Central memory CD8-positive, alpha-beta T cell (primary cell): ENCODE results near the gene FLAD1.

Experiments
- ATAC-seq: fragments of 150-1000 bp; cut with Tn5 transposase; replicated peaks from 2 replicates; pipeline ENCODE4 v1.10.0; 2022; ENCODE audit warnings: mild to moderate bottlenecking, moderate FRiP score, moderate number of reproducible peaks; ENCODE audit not compliant: poor library complexity, severe bottlenecking; ENCODE audit errors: extremely low read depth
- DNase-seq, 2 donors: peaks; one replicate each; pipeline ENCODE4 v3.0.0; 2021; ENCODE audit warnings: low spot score in 2 of 2
- H3K27ac Mint-ChIP-seq: one replicate; pipeline ENCODE4 v1.8.0; 2022; ENCODE audit warnings: low read depth, mild to moderate bottlenecking, moderate library complexity, mixed read lengths
- H3K27me3 Mint-ChIP-seq: one replicate; pipeline ENCODE4 v1.8.0; 2022; ENCODE audit warnings: mixed read lengths
- H3K36me3 Mint-ChIP-seq: one replicate; pipeline ENCODE4 v1.8.0; 2022; ENCODE audit warnings: mild to moderate bottlenecking, moderate library complexity, mixed read lengths; ENCODE audit not compliant: insufficient read depth
- H3K4me1 Mint-ChIP-seq: one replicate; pipeline ENCODE4 v1.8.0; 2022; ENCODE audit warnings: mixed read lengths
- H3K4me3 Mint-ChIP-seq: one replicate; pipeline ENCODE4 v1.8.0; 2022; ENCODE audit warnings: mild to moderate bottlenecking, moderate library complexity, mixed read lengths
- H3K9me3 Mint-ChIP-seq: one replicate; pipeline ENCODE4 v1.8.0; 2022; ENCODE audit warnings: mixed read lengths

The FLAD1 gene

GRCh38 chr1:155029513-155030242 is 46.5 kb downstream of the FLAD1 start:
- no peak for DNase-seq
- H3K36me3 Mint-ChIP-seq, result peaks cover 1% of the 10 kb centered on the region
- no peaks in the 10 kb centered on the region for H3K4me1 Mint-ChIP-seq
- no peaks in the 10 kb centered on the region for H3K9me3 Mint-ChIP-seq
- H3K4me3 Mint-ChIP-seq, result no peak overlapping the region
- peaks cover 22% of the 10 kb centered on the region for H3K27me3 Mint-ChIP-seq
- H3K27ac Mint-ChIP-seq, result no peak overlapping the region
- ATAC-seq, result no peak

- DNase-seq (no peak), ATAC-seq (no peak)
- no peaks in the 10 kb centered on the region for H3K4me1 Mint-ChIP-seq
- H3K27ac Mint-ChIP-seq, result no peak overlapping the region
- peaks cover 22% of the 10 kb centered on the region for H3K27me3 Mint-ChIP-seq
- H3K36me3 Mint-ChIP-seq, result peaks cover 1% of the 10 kb centered on the region
- no peaks in the 10 kb centered on the region for H3K9me3 Mint-ChIP-seq
- no peak overlapping the region for H3K4me3 Mint-ChIP-seq
Measured at GRCh38 chr1:155030243-155030795, 47.2 kb downstream of the FLAD1 start.

DNA sequence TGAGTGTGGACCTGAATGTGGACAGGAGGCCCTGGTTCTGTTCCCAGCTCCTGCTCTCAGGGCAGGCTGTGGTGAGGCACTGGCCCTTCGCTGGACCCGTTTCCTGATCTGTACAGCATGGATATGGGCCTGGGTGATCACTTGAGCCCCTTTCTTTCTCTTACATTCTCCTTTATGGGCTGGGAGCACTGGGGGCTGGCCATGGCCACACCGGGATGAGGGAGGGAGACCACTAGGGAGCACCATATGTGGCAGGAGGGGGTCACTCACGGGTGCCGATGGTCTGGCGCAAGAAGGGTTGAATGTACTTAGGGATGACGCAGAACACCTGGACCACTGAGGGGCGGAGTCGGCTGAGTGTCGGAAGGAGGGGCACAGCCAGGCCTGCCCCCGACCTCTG is 47.8 kb downstream of the FLAD1 start:
- no peaks in the 10 kb centered on the region for H3K4me1 Mint-ChIP-seq

GRCh38 chr1:155032886-155033285 is 49.7 kb downstream of the FLAD1 start:
- Mint-ChIP-seq H3K27ac (no peak overlapping the region), H3K27me3 (peaks cover 27% of the 10 kb centered on the region), H3K4me1 (no peaks in the 10 kb centered on the region), H3K36me3 (peaks cover 1% of the 10 kb centered on the region), H3K9me3 (no peaks in the 10 kb centered on the region), H3K4me3 (no peak overlapping the region)
- ATAC-seq, result no peak
- no peak for DNase-seq

More for the DNA sequence above, 47.8 kb downstream of the FLAD1 start:
- no peak overlapping the region for H3K27ac Mint-ChIP-seq
- DNase-seq (no peak), ATAC-seq (no peak)
- H3K36me3 Mint-ChIP-seq, result peaks cover 1% of the 10 kb centered on the region
- H3K9me3 Mint-ChIP-seq, result no peaks in the 10 kb centered on the region
- H3K27me3 Mint-ChIP-seq, result peaks cover 22% of the 10 kb centered on the region
- no peak overlapping the region for H3K4me3 Mint-ChIP-seq

- DNase-seq (no peak), ATAC-seq (no peak)
- Mint-ChIP-seq H3K36me3 (peaks cover 1% of the 10 kb centered on the region), H3K4me3 (no peak within 1 kb of the TSS), H3K27me3 (peaks cover 32% of the 10 kb centered on the region), H3K27ac (no peak within 1 kb of the TSS), H3K9me3 (no peaks in the 10 kb centered on the region), H3K4me1 (no peaks in the 10 kb centered on the region)
Measured at GRCh38 chr1:155033524-155033923, 50.4 kb downstream of the FLAD1 start, which contains the start of the genes DCST1 and DCST2. TSS of gene DCST1 (plus strand) at chr1:155033824. CDS start at chr1:155034037, 213 bp downstream. TSS of gene DCST2 (minus strand) at chr1:155033781. CDS start at chr1:155033701, 80 bp downstream.

- no peak for DNase-seq
- Mint-ChIP-seq H3K27me3 (peaks cover 32% of the 10 kb centered on the region), H3K27ac (no peak overlapping the region), H3K36me3 (peaks cover 1% of the 10 kb centered on the region), H3K4me1 (no peaks in the 10 kb centered on the region), H3K4me3 (no peak overlapping the region), H3K9me3 (no peaks in the 10 kb centered on the region)
- no peak for ATAC-seq
Measured at GRCh38 chr1:155034318-155035208, 51.4 kb downstream of the FLAD1 start.

GRCh38 chr1:155035936-155036335 is 52.8 kb downstream of the FLAD1 start:
- H3K27ac Mint-ChIP-seq, result no peak overlapping the region
- peaks cover 31% of the 10 kb centered on the region for H3K27me3 Mint-ChIP-seq
- H3K9me3 Mint-ChIP-seq, result no peaks in the 10 kb centered on the region
- no peaks in the 10 kb centered on the region for H3K4me1 Mint-ChIP-seq
- ATAC-seq (no peak), DNase-seq (no peak)
- H3K36me3 Mint-ChIP-seq, result no peaks in the 10 kb centered on the region
- no peak overlapping the region for H3K4me3 Mint-ChIP-seq

- H3K4me1 Mint-ChIP-seq, result no peaks in the 10 kb centered on the region
- H3K4me3 Mint-ChIP-seq, result no peak overlapping the region
- H3K27me3 Mint-ChIP-seq, result peaks cover 31% of the 10 kb centered on the region
- no peak overlapping the region for H3K27ac Mint-ChIP-seq
- H3K36me3 Mint-ChIP-seq, result no peaks in the 10 kb centered on the region
- ATAC-seq, result no peak
- no peak for DNase-seq
- no peaks in the 10 kb centered on the region for H3K9me3 Mint-ChIP-seq
Measured at GRCh38 chr1:155037043-155037442, 53.9 kb downstream of the FLAD1 start.

DNA sequence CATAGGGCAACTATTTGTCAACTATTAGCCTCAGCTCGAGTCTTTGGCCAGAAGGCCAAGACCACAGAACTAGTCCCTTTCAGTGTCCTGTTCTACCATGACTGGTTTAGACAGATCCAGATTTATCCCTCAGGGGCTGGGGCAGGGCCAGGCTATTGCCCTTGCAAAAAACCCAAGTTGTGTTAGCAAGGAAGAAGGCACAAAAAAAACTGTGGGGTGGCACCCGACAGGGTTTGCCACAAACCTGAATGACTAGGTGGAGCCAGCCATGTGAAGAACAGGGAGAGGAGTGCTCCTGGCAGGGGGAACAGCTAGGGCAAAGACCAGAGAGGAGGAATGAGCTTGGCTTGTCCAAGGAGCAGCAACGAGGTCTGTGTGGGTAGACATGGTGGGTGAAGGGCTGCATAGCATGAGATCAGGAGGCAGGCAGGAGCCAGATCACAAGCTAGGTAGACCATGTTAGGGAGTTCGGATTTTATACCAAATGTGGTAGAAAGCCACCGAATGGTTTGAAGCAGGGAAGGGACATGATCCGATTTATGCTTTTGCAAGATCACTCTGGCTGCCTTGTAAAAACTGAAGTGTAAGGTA is 54.8 kb downstream of the FLAD1 start:
- Mint-ChIP-seq H3K27me3 (peaks cover 24% of the 10 kb centered on the region), H3K36me3 (no peaks in the 10 kb centered on the region), H3K4me3 (no peak overlapping the region)

GRCh38 chr1:155038602-155039307 is 55.6 kb downstream of the FLAD1 start:
- Mint-ChIP-seq H3K27ac (no peak overlapping the region), H3K4me1 (no peaks in the 10 kb centered on the region), H3K36me3 (no peaks in the 10 kb centered on the region), H3K4me3 (no peak overlapping the region), H3K27me3 (peaks cover 22% of the 10 kb centered on the region), H3K9me3 (no peaks in the 10 kb centered on the region)
- no peak for ATAC-seq
- no peak for DNase-seq

More for the DNA sequence above, 54.8 kb downstream of the FLAD1 start:
- H3K9me3 Mint-ChIP-seq, result no peaks in the 10 kb centered on the region
- DNase-seq, result no peak
- H3K27ac Mint-ChIP-seq, result no peak overlapping the region
- H3K4me1 Mint-ChIP-seq, result no peaks in the 10 kb centered on the region
- no peak for ATAC-seq

- H3K4me3 Mint-ChIP-seq, result no peak overlapping the region
- no peaks in the 10 kb centered on the region for H3K36me3 Mint-ChIP-seq
Measured at GRCh38 chr1:155039308-155039669, 56.1 kb downstream of the FLAD1 start.

More at GRCh38 chr1:155039308-155039669, 56.1 kb downstream of the FLAD1 start:
- H3K27me3 Mint-ChIP-seq, result peaks cover 22% of the 10 kb centered on the region
- no peaks in the 10 kb centered on the region for H3K9me3 Mint-ChIP-seq
- DNase-seq (no peak), ATAC-seq (no peak)
- H3K4me1 Mint-ChIP-seq, result no peaks in the 10 kb centered on the region
- no peak overlapping the region for H3K27ac Mint-ChIP-seq
